GM19023 (cell line): ENCODE measurements around the gene VASH2.
"Not testable (repeated sequence)": the region's sequence is repeated elsewhere in the genome, so short reads cannot be mapped to it uniquely, and the experiment has no call there.

ENCODE experiments used
- ATAC-seq: cut with Tn5 transposase; IDR thresholded peaks from one replicate; pipeline ENCODE4 v1.9.1; 2021; ENCODE audit warnings: mild to moderate bottlenecking, moderate library complexity; ENCODE audit not compliant: unreplicated experiment

VASH2 gene

GRCh38 chr1:212977781-212978645 lies 27.7 kb downstream of the VASH2 start:
- ATAC-seq: peak; percentile 42

- peak; percentile 61 for ATAC-seq
Measured at GRCh38 chr1:212979340-212980122, 29.2 kb downstream of the VASH2 start.

- ATAC-seq: no peak
Measured at GRCh38 chr1:212980123-212980785, 29.9 kb downstream of the VASH2 start.

- no peak for ATAC-seq
Measured at GRCh38 chr1:212981025-212981495, 30.7 kb downstream of the VASH2 start.

- peak; percentile 56 for ATAC-seq
Measured at GRCh38 chr1:212981571-212982328, 31.4 kb downstream of the VASH2 start.

- no peak for ATAC-seq
Measured at GRCh38 chr1:212982430-212983152, 32.2 kb downstream of the VASH2 start.

GRCh38 chr1:212983482-212983881 lies 33.1 kb downstream of the VASH2 start:
- no peak for ATAC-seq

- ATAC-seq: no peak
Measured at GRCh38 chr1:212984522-212985291, 34.4 kb downstream of the VASH2 start.

- ATAC-seq: no peak
Measured at GRCh38 chr1:212986551-212986950, 36.2 kb downstream of the VASH2 start.

GRCh38 chr1:212987702-212988322 lies 37.5 kb downstream of the VASH2 start:
- no peak for ATAC-seq

- no peak for ATAC-seq
Measured at GRCh38 chr1:212990276-212990675, 39.9 kb downstream of the VASH2 start.

GRCh38 chr1:212993960-212994359 lies 43.6 kb downstream of the VASH2 start:
- ATAC-seq: not testable (repeated sequence)

GRCh38 chr1:212994926-212995325 lies 44.6 kb downstream of the VASH2 start:
- ATAC-seq: no peak

GRCh38 chr1:213003256-213003655 lies 52.9 kb downstream of the VASH2 start:
- ATAC-seq: no peak

- ATAC-seq: peak; percentile 67
Measured at GRCh38 chr1:213008564-213008963, 58.2 kb downstream of the VASH2 start.

- no peak for ATAC-seq
Measured at GRCh38 chr1:213014642-213015041, 64.3 kb downstream of the VASH2 start.

- peak; percentile 91 for ATAC-seq
Measured at GRCh38 chr1:213015099-213016050, 65.0 kb downstream of the VASH2 start, which contains the start of gene ANGEL2. Gene ANGEL2 (minus strand): TSS chr1:213015867. CDS start chr1:213015671, 196 bp downstream.
